GM23338 (cell line): ENCODE results near the gene CYP2E1. TPM values are rescaled to one million over a fixed set of nuclear protein-coding genes. Genes with fewer than 3 reads are reported as not detected.

Source experiments
- ATAC-seq: fragments of 200-7000 bp; cut with Tn5 transposase; 3 replicates; pipeline ENCODE4 v1.9.1; 2020
- DNase-seq: peaks from one replicate; pipeline ENCODE4 v3.0.0-alpha.2; 2015; ENCODE audit warnings: low spot score
- H2AFZ ChIP-seq: fragments of 200-600 bp; sonication (generic); 2 replicates; pipeline ENCODE4 v1.8.0; 2016; ENCODE audit warnings: antibody characterized with exemption, mild to moderate bottlenecking, moderate library complexity
- H3F3A ChIP-seq: fragments of 200-600 bp; sonication (generic); replicated peaks from 2 replicates; pipeline ENCODE4 v1.8.0; 2017; ENCODE audit warnings: antibody characterized with exemption, mixed run types, low read depth
- H3K27ac ChIP-seq: fragments of 200-600 bp; sonication (generic); 2 replicates; pipeline ENCODE4 v1.6.1; 2016; ENCODE audit warnings: low read depth
- H3K27me3 ChIP-seq: fragments of 200-600 bp; sonication (generic); 2 replicates; pipeline ENCODE4 v1.8.0; 2016; ENCODE audit warnings: mild to moderate bottlenecking, mixed run types, moderate library complexity; ENCODE audit not compliant: insufficient read depth
- H3K36me3 ChIP-seq: fragments of 200-600 bp; sonication (generic); 2 replicates; pipeline ENCODE4 v1.8.0; 2016; ENCODE audit warnings: mild to moderate bottlenecking; ENCODE audit not compliant: insufficient read depth
- H3K4me1 ChIP-seq: fragments of 200-600 bp; sonication (generic); 2 replicates; pipeline ENCODE4 v1.8.0; 2016; ENCODE audit warnings: mild to moderate bottlenecking, moderate library complexity; ENCODE audit not compliant: insufficient read depth
- H3K4me2 ChIP-seq: fragments of 200-600 bp; sonication (generic); 2 replicates; pipeline ENCODE4 v1.7.1; 2017; ENCODE audit warnings: mixed run types
- H3K4me3 ChIP-seq: fragments of 200-600 bp; sonication (generic); 2 replicates; pipeline ENCODE4 v1.6.1; 2016; ENCODE audit warnings: mixed run types
- H3K79me2 ChIP-seq: fragments of 200-600 bp; sonication (generic); replicated peaks from 2 replicates; pipeline ENCODE4 v1.8.0; 2017; ENCODE audit warnings: mild to moderate bottlenecking; ENCODE audit not compliant: insufficient read depth
- H3K9me2 ChIP-seq: fragments of 200-600 bp; sonication (generic); 2 replicates; pipeline ENCODE4 v1.8.0; 2017; ENCODE audit not compliant: insufficient read depth
- H4K20me1 ChIP-seq: fragments of 200-600 bp; sonication (generic); replicated peaks from 2 replicates; pipeline ENCODE4 v1.8.0; 2017; ENCODE audit warnings: mild to moderate bottlenecking; ENCODE audit not compliant: insufficient read depth
- H3K27ac Mint-ChIP-seq: 2 replicates; pipeline ENCODE4 v1.8.0; 2020; ENCODE audit warnings: inconsistent platforms, mild to moderate bottlenecking, moderate library complexity, mixed read lengths
- H3K27me3 Mint-ChIP-seq: 3 replicates; pipeline ENCODE4 v1.8.0; 2022; ENCODE audit warnings: low read depth, mild to moderate bottlenecking, moderate library complexity, mixed read lengths, inconsistent platforms; ENCODE audit not compliant: insufficient read depth, poor library complexity
- H3K36me3 Mint-ChIP-seq: 3 replicates; pipeline ENCODE4 v1.8.0; 2021; ENCODE audit warnings: low read depth, mild to moderate bottlenecking, inconsistent platforms, moderate library complexity, mixed read lengths
- H3K4me1 Mint-ChIP-seq: 3 replicates; pipeline ENCODE4 v1.8.0; 2020; ENCODE audit warnings: mild to moderate bottlenecking, inconsistent platforms, mixed read lengths
- H3K4me3 Mint-ChIP-seq: 3 replicates; pipeline ENCODE4 v1.8.0; 2021; ENCODE audit warnings: moderate library complexity, mild to moderate bottlenecking, inconsistent platforms, mixed read lengths
- H3K9me3 Mint-ChIP-seq: 3 replicates; pipeline ENCODE4 v1.8.0; 2020; ENCODE audit warnings: moderate library complexity, mild to moderate bottlenecking, inconsistent platforms, mixed read lengths
- CREB1 ChIP-seq: fragments of 250-450 bp; sonication (Bioruptor Pico); IDR thresholded peaks from 2 replicates; pipeline ENCODE4 v1.5.0; 2020; ENCODE audit warnings: low read depth, mild to moderate bottlenecking, moderate library complexity
- EZH2 ChIP-seq: fragments of 200-600 bp; sonication (generic); IDR thresholded peaks from one replicate; pipeline ENCODE4 v1.8.0; 2017; ENCODE audit warnings: antibody characterized with exemption, mild to moderate bottlenecking, low read depth; ENCODE audit not compliant: unreplicated experiment
- EZH2phosphoT487 ChIP-seq: fragments of 200-600 bp; sonication (generic); IDR thresholded peaks from one replicate; pipeline ENCODE4 v1.8.1; 2018; ENCODE audit warnings: antibody characterized with exemption; ENCODE audit not compliant: unreplicated experiment
- JUNB ChIP-seq: IDR thresholded peaks from one replicate; pipeline ENCODE4 v1.6.1; 2016; ENCODE audit warnings: antibody characterized with exemption; ENCODE audit not compliant: unreplicated experiment
- NANOG ChIP-seq: IDR thresholded peaks from 2 replicates; pipeline ENCODE4 v1.6.1; 2016; ENCODE audit warnings: antibody characterized with exemption, borderline replicate concordance
- POLR2AphosphoS5 ChIP-seq: IDR thresholded peaks from 2 replicates; pipeline ENCODE4 v1.6.1; 2016; ENCODE audit warnings: antibody characterized with exemption, low read depth
- STAT1 ChIP-seq: IDR thresholded peaks from one replicate; pipeline ENCODE4 v1.6.1; 2016; ENCODE audit warnings: antibody characterized with exemption; ENCODE audit not compliant: unreplicated experiment
- ZNF114 ChIP-seq: fragments of 250-450 bp; sonication (Bioruptor Pico); IDR thresholded peaks from 2 replicates; pipeline ENCODE4 v1.5.0; 2020; ENCODE audit warnings: mild to moderate bottlenecking, moderate library complexity
- ZNF331 ChIP-seq: fragments of 250-450 bp; sonication (Bioruptor Pico); IDR thresholded peaks from 2 replicates; pipeline ENCODE4 v1.5.0; 2020; ENCODE audit warnings: low read depth, mild to moderate bottlenecking, moderate library complexity
- ZNF462 ChIP-seq: fragments of 250-450 bp; sonication (Bioruptor Pico); IDR thresholded peaks from 2 replicates; pipeline ENCODE4 v1.5.0; 2020; ENCODE audit warnings: mild to moderate bottlenecking, moderate library complexity
- polyA plus RNA-seq: library from polyadenylated mRNA; unstranded; fragments of >200 nt; fragmentation: Nextera tagmentation; extraction: Ambion mirVana; gene quantifications from 2 replicates; pipeline ENCODE4 v1.2.1, GENCODE V29; 2016
- total RNA-seq: library from RNA; depleted of rRNA; stranded (reverse); fragments of >200 nt; shearing (Covaris generic); gene quantifications from 2 replicates; pipeline ENCODE4 v1.2.3, GENCODE V29; 2014
- TF ChIP-seq, protein P1 (sequence below), 2 experiments: fragments of 200-600 bp in 1 of 2; sonication (generic) in 1 of 2; conservative IDR thresholded peaks; 2 replicates each; pipeline versions ENCODE4 v1.5.1 to v1.6.1; 2016 to 2017; ENCODE audit warnings: antibody characterized with exemption in 2 of 2, low read depth in 2 of 2, mild to moderate bottlenecking in 2 of 2, moderate library complexity in 1 of 2
- TF ChIP-seq, protein P2 (sequence below): IDR thresholded peaks from one replicate; pipeline ENCODE4 v1.6.1; 2018; ENCODE audit warnings: antibody characterized with exemption; ENCODE audit not compliant: unreplicated experiment

CYP2E1 gene
- total and polyA plus RNA-seq, 2 experiments from 2014 or later: 0.97 to 2.2 TPM

GRCh38 chr10:133487085-133487484 is 40.1 kb upstream of the CYP2E1 start:
- H3K4me2 ChIP-seq: no peak overlapping the region
- H3K27ac ChIP-seq: no peak overlapping the region
- no peaks in the 10 kb centered on the region for H4K20me1 ChIP-seq
- no peaks in the 10 kb centered on the region for H3F3A ChIP-seq
- Mint-ChIP-seq H3K9me3 (peaks cover 86% of the 10 kb centered on the region), H3K36me3 (peaks cover 6% of the 10 kb centered on the region; the same call in 2 of the 3 replicates), H3K4me1 (no peaks in the 10 kb centered on the region), H3K27me3 (peaks cover 4% of the 10 kb centered on the region), H3K27ac (no peak overlapping the region), H3K4me3 (no peak overlapping the region)
- no peaks in the 10 kb centered on the region for H3K9me2 ChIP-seq
- DNase-seq: no peak
- no peaks in the 10 kb centered on the region for H3K79me2 ChIP-seq
- no peaks in the 10 kb centered on the region for H3K27me3 ChIP-seq
- no peak for ATAC-seq
- no peak overlapping the region for H2AFZ ChIP-seq
- H3K4me3 ChIP-seq: no peak overlapping the region
- H3K4me1 ChIP-seq: no peaks in the 10 kb centered on the region
- peaks cover under 1% of the 10 kb centered on the region; the same call in 1 of the 2 replicates for H3K36me3 ChIP-seq
- TF ChIP-seq ZNF331 (CRISPR knock-in tag) (no peak), EZH2 (no peak), NANOG (no peak), POLR2AphosphoS5 (no peak), STAT1 (no peak), ZNF114 (no peak), CREB1 (CRISPR knock-in tag) (no peak), EZH2phosphoT487 (no peak), ZNF462 (CRISPR knock-in tag) (no peak), JUNB (no peak)
- TF ChIP-seq, protein P1, sequence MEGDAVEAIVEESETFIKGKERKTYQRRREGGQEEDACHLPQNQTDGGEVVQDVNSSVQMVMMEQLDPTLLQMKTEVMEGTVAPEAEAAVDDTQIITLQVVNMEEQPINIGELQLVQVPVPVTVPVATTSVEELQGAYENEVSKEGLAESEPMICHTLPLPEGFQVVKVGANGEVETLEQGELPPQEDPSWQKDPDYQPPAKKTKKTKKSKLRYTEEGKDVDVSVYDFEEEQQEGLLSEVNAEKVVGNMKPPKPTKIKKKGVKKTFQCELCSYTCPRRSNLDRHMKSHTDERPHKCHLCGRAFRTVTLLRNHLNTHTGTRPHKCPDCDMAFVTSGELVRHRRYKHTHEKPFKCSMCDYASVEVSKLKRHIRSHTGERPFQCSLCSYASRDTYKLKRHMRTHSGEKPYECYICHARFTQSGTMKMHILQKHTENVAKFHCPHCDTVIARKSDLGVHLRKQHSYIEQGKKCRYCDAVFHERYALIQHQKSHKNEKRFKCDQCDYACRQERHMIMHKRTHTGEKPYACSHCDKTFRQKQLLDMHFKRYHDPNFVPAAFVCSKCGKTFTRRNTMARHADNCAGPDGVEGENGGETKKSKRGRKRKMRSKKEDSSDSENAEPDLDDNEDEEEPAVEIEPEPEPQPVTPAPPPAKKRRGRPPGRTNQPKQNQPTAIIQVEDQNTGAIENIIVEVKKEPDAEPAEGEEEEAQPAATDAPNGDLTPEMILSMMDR (conservative IDR thresholded peaks at IDR 0.05; ENCODE audit: low read depth in 2 of 2): no peak
- TF ChIP-seq, protein P2, sequence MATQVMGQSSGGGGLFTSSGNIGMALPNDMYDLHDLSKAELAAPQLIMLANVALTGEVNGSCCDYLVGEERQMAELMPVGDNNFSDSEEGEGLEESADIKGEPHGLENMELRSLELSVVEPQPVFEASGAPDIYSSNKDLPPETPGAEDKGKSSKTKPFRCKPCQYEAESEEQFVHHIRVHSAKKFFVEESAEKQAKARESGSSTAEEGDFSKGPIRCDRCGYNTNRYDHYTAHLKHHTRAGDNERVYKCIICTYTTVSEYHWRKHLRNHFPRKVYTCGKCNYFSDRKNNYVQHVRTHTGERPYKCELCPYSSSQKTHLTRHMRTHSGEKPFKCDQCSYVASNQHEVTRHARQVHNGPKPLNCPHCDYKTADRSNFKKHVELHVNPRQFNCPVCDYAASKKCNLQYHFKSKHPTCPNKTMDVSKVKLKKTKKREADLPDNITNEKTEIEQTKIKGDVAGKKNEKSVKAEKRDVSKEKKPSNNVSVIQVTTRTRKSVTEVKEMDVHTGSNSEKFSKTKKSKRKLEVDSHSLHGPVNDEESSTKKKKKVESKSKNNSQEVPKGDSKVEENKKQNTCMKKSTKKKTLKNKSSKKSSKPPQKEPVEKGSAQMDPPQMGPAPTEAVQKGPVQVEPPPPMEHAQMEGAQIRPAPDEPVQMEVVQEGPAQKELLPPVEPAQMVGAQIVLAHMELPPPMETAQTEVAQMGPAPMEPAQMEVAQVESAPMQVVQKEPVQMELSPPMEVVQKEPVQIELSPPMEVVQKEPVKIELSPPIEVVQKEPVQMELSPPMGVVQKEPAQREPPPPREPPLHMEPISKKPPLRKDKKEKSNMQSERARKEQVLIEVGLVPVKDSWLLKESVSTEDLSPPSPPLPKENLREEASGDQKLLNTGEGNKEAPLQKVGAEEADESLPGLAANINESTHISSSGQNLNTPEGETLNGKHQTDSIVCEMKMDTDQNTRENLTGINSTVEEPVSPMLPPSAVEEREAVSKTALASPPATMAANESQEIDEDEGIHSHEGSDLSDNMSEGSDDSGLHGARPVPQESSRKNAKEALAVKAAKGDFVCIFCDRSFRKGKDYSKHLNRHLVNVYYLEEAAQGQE: no peak
